Coronary artery (tissue), 2 donors: ENCODE results near the gene FRMD8.
A peak's percentile ranks its signal among the peaks of the same experiment; 100 is the strongest.

Experiments
- DNase-seq: peaks from one replicate; pipeline ENCODE4 v3.0.0-alpha.2; 2017; ENCODE audit warnings: low spot score
- H3K27ac ChIP-seq, 2 donors: fragments of 200-600 bp; sonication (generic); one replicate each; pipeline ENCODE4 v1.5.1; 2016 to 2019
- H3K4me3 ChIP-seq: fragments of 200-600 bp; sonication (generic); 2 replicates; pipeline ENCODE4 v1.5.1; 2016; ENCODE audit warnings: mild to moderate bottlenecking, moderate library complexity
- CTCF ChIP-seq: fragments of 200-600 bp; sonication (generic); IDR thresholded peaks from one replicate; pipeline ENCODE4 v1.5.1; 2019; ENCODE audit warnings: antibody characterized with exemption

FRMD8 gene

GRCh38 chr11:65429068-65429681 lies 42.7 kb downstream of the FRMD8 start:
- peak overlapping the region; percentile 99 to 100 for H3K27ac ChIP-seq
- peak overlapping the region; percentile 90 for H3K4me3 ChIP-seq
- DNase-seq: peak; percentile 72
- TF ChIP-seq CTCF: no peak

- peak overlapping the region; percentile 90 for H3K4me3 ChIP-seq
- H3K27ac ChIP-seq: peak overlapping the region; percentile 76 to 99
- no peak for TF ChIP-seq CTCF
- DNase-seq: peak; percentile 87
Measured at GRCh38 chr11:65429724-65430405, 43.4 kb downstream of the FRMD8 start.

GRCh38 chr11:65430406-65431217 lies 44.2 kb downstream of the FRMD8 start:
- TF ChIP-seq CTCF: no peak
- DNase-seq: peak; percentile 45
- Histone ChIP-seq H3K4me3 (peak overlapping the region; percentile 90), H3K27ac (peak overlapping the region; percentile 76 to 99)

- peak overlapping the region; percentile 76 to 99 for H3K27ac ChIP-seq
- peak overlapping the region; percentile 90 for H3K4me3 ChIP-seq
- TF ChIP-seq CTCF: no peak
- DNase-seq: no peak
Measured at GRCh38 chr11:65431451-65432099, 45.1 kb downstream of the FRMD8 start.

- H3K27ac ChIP-seq: peak overlapping the region in 1 of 2 donors; percentile 0
- peak overlapping the region; percentile 90 for H3K4me3 ChIP-seq
Measured at GRCh38 chr11:65432100-65432650, 45.7 kb downstream of the FRMD8 start.

More at GRCh38 chr11:65432100-65432650, 45.7 kb downstream of the FRMD8 start:
- TF ChIP-seq CTCF: no peak
- DNase-seq: no peak
